GM19328 (cell line): Measurements from ENCODE around the gene NBPF3.
"Not testable (repeated sequence)": the region's sequence is repeated elsewhere in the genome, so short reads cannot be mapped to it uniquely, and the experiment has no call there.

Experiments used
- ATAC-seq: cut with Tn5 transposase; IDR thresholded peaks from one replicate; pipeline ENCODE4 v1.9.1; 2021; ENCODE audit warnings: mild to moderate bottlenecking, moderate library complexity; ENCODE audit not compliant: unreplicated experiment

Gene NBPF3

DNA sequence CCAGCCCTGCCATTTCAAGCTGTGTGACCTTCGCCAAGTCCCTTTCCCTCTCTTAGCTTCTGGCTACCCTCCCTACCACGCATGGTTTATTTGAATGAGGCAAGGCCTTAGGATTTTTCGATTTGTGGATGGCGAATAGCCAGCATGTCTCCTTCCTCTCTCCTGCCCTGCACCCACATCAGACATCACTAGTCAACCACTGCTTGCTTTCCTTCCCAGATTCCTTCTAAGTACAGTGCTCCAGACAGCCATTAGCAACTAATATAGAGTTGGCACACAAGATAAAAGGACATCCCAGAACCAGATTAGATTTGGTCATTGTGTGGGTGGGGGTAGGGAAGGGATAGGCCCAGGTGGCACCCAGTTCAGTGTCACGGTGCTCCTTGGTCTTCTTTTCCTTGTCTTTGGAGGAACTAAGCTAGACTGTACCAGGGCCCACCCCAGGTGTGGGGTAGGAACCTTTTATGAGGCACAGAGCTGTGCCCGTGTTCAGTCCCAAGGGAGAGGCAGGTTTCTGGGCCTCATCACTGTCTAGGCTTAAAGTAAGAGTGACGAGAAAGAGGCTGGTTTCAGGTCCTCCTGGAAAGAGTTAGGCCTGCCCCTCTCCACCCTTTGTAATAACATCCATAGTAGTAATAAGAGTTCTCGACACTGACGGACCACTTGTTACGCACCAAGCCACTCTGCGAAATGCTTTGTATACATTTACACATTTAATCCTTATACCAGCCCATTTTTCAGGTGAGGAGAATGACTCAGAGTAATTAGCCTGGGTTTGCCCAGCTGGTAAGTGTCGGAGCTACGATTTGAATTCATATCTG, 77.9 kb downstream of the NBPF3 start:
- no peak for ATAC-seq

DNA sequence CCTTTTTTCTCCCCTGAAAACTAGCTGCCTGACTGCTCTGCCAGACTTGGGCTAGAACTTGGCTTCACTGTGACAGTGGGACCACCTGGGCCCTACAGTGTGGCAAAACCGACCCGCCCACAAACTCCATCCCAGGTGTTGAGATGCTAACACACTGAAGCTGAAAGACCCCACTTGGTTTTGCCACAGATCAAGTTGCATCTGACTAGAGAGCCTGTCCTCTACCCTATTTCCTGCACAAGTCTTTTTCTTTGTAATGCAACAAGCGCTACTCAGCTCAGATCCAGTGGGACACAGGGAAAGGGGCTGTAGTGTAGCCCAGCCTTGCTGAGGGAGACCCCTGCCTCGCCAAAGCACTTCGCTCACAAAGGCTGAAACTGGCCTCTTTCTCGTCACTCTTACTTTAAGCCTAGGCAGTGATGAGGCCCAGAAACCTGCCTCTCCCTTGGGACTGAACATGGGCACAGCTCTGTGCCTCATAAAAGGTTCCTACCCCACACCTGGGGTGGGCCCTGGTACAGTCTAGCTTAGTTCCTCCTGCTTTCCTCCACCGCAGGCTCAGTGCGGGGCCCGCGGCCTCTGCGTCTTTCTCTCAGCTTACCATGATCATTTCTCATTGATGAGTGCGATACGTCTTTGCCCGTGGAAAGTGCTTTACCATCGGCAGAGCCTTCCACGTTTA, 79.0 kb downstream of the NBPF3 start:
- ATAC-seq: no peak

DNA sequence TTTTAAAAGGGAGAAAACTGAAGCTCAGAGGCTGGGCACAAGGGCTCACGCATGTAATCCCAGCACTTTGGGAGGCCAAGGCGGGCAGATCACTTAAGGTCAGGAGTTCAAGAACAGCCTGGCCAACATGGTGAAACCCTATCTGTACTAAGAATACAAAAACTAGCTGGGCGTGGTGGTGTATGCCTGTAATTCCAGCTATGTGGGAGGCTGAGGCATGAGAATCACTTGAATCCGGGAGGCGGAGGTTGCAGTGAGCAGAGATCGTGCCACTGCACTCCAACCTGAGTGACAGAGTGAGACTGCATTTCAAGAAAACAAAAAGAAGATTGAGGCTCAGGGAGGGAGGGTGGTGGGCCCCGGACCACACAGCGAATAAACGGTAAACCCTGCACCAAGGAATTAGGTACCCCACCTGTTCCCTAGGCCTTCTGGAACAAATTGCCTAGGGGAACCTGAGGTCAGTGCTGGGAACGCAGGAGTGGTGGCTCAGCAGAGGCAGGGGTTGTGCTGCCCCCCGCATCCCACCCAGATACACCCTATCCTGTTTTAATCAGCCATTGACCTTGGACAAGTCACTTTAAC, 79.6 kb downstream of the NBPF3 start:
- not testable (repeated sequence) for ATAC-seq

DNA sequence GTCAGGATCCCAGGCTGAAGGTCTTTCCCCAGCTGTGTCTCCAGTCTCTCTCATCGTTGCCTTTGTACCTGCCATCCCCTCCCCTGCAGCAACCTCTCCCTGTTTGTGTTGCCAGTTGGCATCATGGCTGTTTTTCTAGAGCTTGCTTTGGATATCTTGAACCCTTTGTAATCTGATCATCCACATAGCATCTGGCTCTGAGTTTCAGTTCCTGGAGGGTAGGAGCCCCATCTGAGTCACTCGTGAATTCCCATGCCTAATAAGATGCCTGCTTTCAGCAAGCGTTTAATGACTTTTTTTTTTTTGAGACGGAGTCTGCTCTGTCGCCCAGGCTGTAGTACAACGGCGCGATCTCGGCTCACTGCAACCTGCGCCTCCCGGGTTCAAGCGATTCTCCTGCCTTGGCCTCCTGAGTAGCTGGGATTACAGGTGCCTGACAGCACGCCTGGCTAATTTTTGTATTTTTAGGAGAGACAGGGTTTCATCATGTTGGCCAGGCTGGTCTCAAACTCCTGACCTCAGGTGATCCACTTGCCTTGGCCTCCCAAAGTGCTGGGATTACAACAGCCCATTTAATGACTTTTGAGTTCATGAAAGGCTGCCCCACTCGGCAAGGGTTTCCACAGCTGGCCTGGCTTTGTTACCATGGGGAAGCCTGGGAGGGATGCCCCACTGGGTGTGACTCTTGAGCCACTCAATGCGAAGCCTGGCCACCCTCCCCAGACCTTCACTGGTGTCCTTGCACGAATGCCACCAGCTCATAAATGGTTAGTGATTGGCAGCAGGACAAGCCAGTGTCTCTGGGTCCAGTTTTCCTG, 81.2 kb downstream of the NBPF3 start:
- ATAC-seq: no peak

DNA sequence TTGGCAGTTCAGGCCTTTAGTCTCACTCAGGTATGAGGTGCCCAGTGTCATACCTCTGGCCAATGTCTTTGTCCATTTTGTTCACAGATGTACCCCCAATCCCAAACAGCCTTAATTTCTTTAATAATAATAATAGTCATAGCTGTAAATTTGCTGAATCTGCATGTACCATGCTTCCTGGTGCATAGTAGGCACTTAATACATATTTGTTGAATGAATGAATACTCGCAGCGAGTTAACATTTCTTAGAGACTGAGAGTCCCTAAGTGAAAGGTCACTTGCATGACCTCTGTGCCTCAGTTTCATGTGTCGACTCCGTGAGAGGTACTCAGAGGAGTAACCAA, 81.8 kb downstream of the NBPF3 start:
- ATAC-seq: no peak

DNA sequence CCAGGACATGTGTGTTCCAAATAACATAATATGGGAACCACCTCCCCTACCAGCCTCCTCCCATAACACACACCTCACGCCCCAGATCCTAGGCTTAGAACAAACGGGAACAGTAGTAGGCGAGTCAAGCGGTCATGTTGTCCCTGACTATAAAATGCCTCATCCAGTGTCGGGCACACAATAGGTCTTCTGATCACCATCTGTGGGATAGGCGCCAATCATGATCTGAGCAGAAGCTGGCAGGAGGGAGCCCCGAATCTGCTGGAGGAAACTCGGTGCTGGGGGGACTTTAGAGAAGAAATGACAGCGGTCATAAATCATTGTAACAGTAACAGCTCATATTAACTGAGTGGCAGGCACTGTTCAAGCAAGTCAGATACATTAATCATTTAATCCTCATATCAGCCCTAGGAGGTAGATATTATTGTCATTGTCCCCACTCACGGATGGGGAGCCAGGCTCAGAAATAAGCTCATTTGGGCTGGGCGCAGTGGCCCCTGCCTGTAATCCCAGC, 82.6 kb downstream of the NBPF3 start:
- ATAC-seq: no peak

DNA sequence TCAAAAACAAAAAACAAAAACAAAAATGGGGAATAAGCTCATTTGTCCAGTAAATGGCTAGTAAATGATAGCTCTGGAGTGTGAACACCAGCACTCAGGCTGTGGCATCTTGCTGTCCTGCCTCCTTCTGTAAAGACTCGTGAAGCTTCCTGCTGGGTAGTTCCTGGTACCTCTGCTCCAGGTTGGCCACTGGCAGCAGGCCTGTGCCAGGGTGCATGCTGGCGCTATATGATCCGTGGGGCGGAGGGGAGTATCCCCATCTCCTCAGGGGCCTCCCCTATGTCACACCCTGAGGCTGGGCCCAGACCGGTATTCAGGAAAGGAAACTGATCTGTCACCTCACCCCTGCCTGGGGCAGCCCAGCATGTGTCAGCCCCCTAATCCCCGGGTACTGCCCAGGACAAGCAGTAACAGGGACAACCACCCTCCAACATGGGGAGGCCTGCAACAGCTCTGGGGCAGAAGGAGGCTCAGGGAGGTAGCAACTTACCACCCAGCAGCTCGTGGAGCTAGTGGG, 83.4 kb downstream of the NBPF3 start:
- no peak for ATAC-seq

DNA sequence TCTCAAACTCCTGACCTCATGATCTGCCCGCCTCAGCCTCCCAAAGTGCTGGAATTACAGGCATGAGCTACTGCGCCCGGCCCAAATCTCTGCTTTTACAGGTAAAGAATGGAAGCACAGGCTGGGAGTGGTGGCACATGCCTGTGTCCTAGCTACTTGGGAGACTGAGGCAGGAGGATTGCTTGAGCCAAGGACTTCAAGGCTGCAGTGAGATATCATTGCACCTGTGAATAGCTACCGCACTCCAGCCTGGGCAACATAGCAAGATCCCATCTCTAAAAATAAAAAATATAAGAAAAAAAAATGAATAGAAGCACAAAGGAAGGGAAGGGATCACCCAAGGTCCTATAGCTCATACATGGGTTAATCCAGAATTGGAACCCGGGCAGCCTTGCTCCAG, 84.3 kb downstream of the NBPF3 start:
- ATAC-seq: no peak

DNA sequence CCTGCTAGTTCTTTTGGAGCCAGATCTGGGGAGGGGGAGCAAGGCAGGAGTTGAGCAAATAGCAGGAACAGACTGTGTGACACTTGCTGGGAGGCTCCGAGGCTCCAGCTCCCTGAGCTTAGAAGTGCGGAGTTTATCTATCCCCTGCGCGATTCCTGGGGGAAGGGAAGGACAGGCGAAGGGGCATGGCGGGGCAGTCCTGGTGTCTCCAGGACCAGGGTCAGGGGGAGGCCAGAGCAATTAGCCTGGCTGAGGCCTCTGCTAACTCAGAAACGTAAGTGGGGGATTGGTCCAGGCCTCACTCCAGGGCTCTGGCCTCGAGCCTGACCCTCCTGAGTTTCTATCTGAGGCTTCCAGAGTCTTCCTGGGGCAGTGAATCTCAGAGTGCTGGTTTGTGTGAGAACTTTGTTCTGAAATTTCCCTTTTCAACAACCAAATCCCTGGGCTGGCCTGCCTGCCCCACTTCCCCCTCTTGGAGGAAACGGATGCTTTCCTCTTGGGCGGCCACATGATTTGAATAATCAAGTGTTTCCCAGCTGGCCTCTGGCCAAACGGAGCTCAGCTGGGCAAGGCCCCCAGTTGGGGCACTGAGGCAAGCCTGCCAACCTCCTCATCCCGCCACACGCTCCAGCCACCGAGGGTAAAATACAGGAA, 84.9 kb downstream of the NBPF3 start:
- no peak for ATAC-seq

DNA sequence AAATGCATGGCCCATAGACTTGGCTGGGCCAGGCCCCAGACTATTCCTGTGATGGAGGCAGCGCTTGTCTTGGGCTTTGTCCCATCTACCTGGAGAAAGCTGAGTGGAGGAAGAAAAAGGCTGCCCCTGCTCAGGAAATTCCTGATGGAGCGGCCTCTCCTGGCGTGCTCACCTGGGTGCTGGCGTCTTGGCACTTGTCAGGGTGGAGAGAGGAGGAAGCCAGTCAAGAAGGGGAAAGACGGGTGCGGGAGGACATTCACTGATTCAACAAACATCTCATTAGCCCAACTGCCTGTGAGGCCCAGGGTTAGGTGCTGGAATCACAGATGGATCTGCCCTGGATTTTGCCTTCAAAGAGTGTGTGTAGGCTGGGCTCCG, 85.4 kb downstream of the NBPF3 start:
- ATAC-seq: no peak

DNA sequence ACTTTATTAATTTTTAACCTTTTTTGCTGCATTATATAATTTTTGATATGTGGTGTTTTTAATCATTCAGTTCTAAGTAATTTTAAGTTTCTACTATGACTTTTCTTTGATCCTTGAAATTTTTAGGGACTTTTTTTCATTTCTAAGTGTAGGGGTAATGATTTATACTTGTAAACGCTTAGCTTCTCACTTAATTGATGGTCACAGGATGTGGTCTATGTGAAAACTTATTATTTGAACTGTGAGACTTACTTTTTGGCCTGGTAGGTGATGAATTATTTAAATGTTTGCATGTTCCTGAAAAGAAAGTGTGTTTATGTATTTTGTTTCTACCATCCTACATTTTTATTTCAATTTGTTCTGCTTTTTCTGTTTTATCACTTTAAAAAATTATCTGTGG, 86.5 kb downstream of the NBPF3 start:
- no peak for ATAC-seq

DNA sequence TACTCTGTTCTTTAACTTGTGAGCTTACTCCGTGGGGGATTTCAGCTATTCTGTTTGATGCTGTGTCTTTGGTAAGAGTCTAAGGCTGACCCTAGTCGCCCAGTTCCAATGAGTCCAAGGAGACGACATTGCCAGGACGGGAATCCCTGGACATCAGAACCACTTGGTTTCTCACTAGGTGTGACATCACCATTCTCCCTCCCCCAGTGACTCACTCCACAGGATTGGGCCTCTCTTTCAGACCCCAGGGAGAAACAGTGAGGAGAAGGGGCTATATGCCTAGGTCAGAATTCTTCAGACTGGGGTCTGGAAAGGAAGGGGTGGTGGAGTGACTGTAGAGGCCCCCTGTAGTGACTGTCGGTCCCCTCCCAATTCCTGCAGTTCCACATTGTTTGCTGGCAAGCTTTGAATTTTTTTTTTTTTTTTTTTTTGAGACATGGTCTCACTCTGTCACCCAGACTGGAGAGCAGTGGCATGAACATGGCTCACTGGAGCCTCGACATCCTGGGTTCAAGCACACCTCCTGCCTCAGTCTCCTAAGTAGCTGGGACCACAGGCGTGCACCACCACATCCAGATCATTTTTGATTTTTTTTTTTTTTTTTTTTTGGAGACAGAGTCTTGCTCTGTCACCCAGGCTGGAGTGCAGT, 90.6 kb downstream of the NBPF3 start:
- ATAC-seq: no peak

DNA sequence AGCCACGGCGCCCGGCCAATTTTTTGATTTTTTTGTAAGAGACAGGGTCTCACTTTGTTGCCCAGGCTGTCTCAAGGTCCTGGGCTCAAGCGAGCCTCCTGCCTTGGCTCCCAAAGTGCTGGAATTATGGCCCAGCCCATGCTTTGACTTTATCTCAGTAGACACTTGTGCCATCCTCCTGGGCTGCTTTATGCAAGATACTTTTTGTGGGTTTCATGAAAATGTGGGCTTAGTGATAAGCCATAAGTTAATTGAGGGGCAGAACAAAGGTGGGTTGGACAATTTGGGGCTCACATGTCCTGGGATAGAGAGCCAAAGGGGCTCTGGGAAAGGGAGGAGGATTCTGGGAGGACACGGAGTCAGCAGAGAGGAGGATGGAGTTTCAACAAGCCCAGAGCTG, 91.3 kb downstream of the NBPF3 start:
- no peak for ATAC-seq

DNA sequence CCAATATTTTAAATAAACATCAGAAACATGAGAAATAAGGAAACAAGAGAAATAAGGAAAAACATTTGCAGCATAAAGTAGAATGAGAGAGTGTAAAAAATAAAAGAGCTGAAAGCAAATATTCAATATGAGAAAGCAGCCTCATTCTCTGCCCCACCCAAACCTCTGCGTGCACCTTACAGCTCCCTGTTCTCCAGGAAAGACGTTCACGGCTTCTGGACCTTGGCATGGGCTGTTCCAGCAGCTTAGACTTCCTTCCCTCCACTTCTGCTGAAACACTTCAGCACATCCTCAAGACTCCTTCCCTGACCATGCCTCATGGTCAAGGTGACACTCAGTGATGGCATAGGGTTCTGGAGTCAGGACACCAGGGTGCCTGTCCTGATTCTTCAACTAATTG, 92.6 kb downstream of the NBPF3 start:
- ATAC-seq: no peak

DNA sequence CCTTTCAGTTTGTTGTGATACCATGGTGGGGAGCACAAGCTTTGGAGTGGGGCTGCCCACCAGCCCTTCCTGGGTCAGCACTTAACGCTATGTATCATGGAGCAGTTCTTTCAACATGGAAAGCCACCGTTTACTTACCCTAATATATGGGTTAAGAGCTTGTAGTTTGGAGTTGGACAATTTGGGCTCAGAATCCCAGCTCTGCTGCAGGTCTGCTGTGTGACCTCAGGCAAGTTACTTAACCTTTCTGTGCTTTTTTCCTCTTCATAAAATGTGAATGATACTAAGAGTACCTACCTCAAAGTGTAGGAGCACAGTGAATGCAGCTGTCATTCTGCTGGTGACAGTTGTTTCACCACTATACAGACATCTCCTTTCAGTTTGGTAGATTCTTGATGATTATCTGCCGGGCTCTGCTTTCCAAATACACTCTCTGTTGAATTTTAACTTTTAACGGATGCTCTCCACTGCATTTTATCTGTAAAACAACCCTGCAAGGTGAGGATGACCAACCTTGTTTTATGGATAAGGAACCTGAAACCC, 93.1 kb downstream of the NBPF3 start:
- no peak for ATAC-seq

DNA sequence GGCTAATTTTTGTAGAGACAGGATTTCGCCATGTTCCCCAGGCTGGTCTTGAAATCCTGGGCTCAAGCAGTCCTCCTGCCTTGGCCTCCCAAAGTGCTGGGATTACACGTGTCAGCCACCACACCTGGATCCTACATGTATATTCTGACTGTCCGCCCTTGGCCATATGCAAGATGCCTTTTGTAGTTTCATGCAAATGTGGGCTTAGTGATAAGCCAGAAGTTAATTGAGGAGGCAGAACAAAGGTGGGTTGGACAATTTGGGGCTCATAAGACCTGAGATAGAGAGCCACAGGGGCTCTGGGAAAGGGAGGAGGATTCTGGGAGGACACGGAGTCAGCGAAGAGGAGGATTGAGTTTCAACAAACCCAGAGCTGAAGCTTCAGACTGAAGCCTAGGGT, 94.2 kb downstream of the NBPF3 start:
- ATAC-seq: no peak
